ENCODE results near the gene NAV3. TPM values are rescaled to one million over a fixed set of nuclear protein-coding genes. Genes with fewer than 3 reads are reported as not detected.

NAV3 gene
- total RNA-seq, 1 experiment from 2014 or later = 4.1 TPM

- intact Hi-C loops (cut with micrococcal nuclease; ENCODE audit: unreplicated experiment) = no loop called here
- DNase-seq = no peak
- H3K27me3 Mint-ChIP-seq (ENCODE audit: unreplicated experiment) = no peaks in the 10 kb centered on the region
- H3K27ac Mint-ChIP-seq (ENCODE audit: unreplicated experiment) = no peak overlapping the region
- no peak for TF ChIP-seq CTCF (IDR thresholded peaks at IDR 0.05; ENCODE audit: unreplicated experiment)
- no peaks in the 10 kb centered on the region for H3K36me3 Mint-ChIP-seq (ENCODE audit: insufficient read depth, unreplicated experiment)
- BruUV-seq (replicated peaks) = no TSS peak
- H3K4me1 Mint-ChIP-seq (ENCODE audit: low read depth, unreplicated experiment) = no peaks in the 10 kb centered on the region
- H3K9me3 Mint-ChIP-seq (ENCODE audit: low read depth, unreplicated experiment) = no peaks in the 10 kb centered on the region
- CTCF ChIA-PET = no interaction called here
- H3K4me3 Mint-ChIP-seq (ENCODE audit: low read depth, unreplicated experiment) = no peak overlapping the region
Observed at GRCh38 chr12:78090266-78090665, 259.6 kb downstream of the NAV3 start.

GRCh38 chr12:78095623-78096022 lies 264.9 kb downstream of the NAV3 start:
- CTCF ChIA-PET = interaction anchor here (0.5 kb wide), 1 partner anchor 1271 kb away, joined by 3 read pairs; no protein-coding TSS in a partner anchor
- Mint-ChIP-seq H3K4me3 (ENCODE audit: low read depth, unreplicated experiment) (no peak overlapping the region), H3K36me3 (ENCODE audit: insufficient read depth, unreplicated experiment) (no peaks in the 10 kb centered on the region), H3K9me3 (ENCODE audit: low read depth, unreplicated experiment) (peaks cover 2% of the 10 kb centered on the region), H3K4me1 (ENCODE audit: low read depth, unreplicated experiment) (peaks cover 5% of the 10 kb centered on the region), H3K27ac (ENCODE audit: unreplicated experiment) (no peak overlapping the region), H3K27me3 (ENCODE audit: unreplicated experiment) (no peaks in the 10 kb centered on the region)
- no peak for TF ChIP-seq CTCF (IDR thresholded peaks at IDR 0.05; ENCODE audit: unreplicated experiment)
- BruUV-seq (replicated peaks) = no TSS peak
- intact Hi-C loops (cut with micrococcal nuclease; ENCODE audit: unreplicated experiment) = no loop called here
- DNase-seq = no peak

- H3K27ac Mint-ChIP-seq (ENCODE audit: unreplicated experiment) = no peak overlapping the region
- BruUV-seq (replicated peaks) = no TSS peak
- H3K9me3 Mint-ChIP-seq (ENCODE audit: low read depth, unreplicated experiment) = peaks cover 2% of the 10 kb centered on the region
- CTCF ChIA-PET = no interaction called here
- intact Hi-C loops (cut with micrococcal nuclease; ENCODE audit: unreplicated experiment) = no loop called here
- TF ChIP-seq CTCF (IDR thresholded peaks at IDR 0.05; ENCODE audit: unreplicated experiment) = no peak
- no peak for DNase-seq
- H3K27me3 Mint-ChIP-seq (ENCODE audit: unreplicated experiment) = no peaks in the 10 kb centered on the region
- H3K4me3 Mint-ChIP-seq (ENCODE audit: low read depth, unreplicated experiment) = no peak overlapping the region
- no peaks in the 10 kb centered on the region for H3K36me3 Mint-ChIP-seq (ENCODE audit: insufficient read depth, unreplicated experiment)
- H3K4me1 Mint-ChIP-seq (ENCODE audit: low read depth, unreplicated experiment) = peaks cover 14% of the 10 kb centered on the region
Observed at GRCh38 chr12:78096909-78097597, 266.4 kb downstream of the NAV3 start.

GRCh38 chr12:78099806-78100205 lies 269.1 kb downstream of the NAV3 start:
- no peak for DNase-seq

More at GRCh38 chr12:78099806-78100205, 269.1 kb downstream of the NAV3 start:
- Mint-ChIP-seq H3K27ac (ENCODE audit: unreplicated experiment) (no peak overlapping the region), H3K4me1 (ENCODE audit: low read depth, unreplicated experiment) (peaks cover 14% of the 10 kb centered on the region), H3K27me3 (ENCODE audit: unreplicated experiment) (no peaks in the 10 kb centered on the region), H3K9me3 (ENCODE audit: low read depth, unreplicated experiment) (peaks cover 2% of the 10 kb centered on the region), H3K4me3 (ENCODE audit: low read depth, unreplicated experiment) (no peak overlapping the region), H3K36me3 (ENCODE audit: insufficient read depth, unreplicated experiment) (no peaks in the 10 kb centered on the region)
- intact Hi-C loops (cut with micrococcal nuclease; ENCODE audit: unreplicated experiment) = no loop called here
- BruUV-seq (replicated peaks) = no TSS peak
- TF ChIP-seq CTCF (IDR thresholded peaks at IDR 0.05; ENCODE audit: unreplicated experiment) = no peak
- CTCF ChIA-PET = no interaction called here

Measured in Calu3 (cell line).